Neural progenitor cell (in vitro differentiated cells): Measurements from ENCODE around the gene ZNRF1.
"Not testable (repeated sequence)": the region's sequence is repeated elsewhere in the genome, so short reads cannot be mapped to it uniquely, and the experiment has no call there.

Experiments used
- EZH2 ChIP-seq: fragments of 200-600 bp; sonication (generic); IDR thresholded peaks from 2 replicates; pipeline ENCODE4 v1.6.1; 2017; ENCODE audit warnings: antibody characterized with exemption, mild to moderate bottlenecking, moderate library complexity
- TF ChIP-seq, protein P1 (sequence below): fragments of 200-600 bp; sonication (generic); IDR thresholded peaks from 2 replicates; pipeline ENCODE4 v1.5.1; 2017; ENCODE audit warnings: antibody characterized with exemption, mild to moderate bottlenecking

- TF ChIP-seq, protein P1, sequence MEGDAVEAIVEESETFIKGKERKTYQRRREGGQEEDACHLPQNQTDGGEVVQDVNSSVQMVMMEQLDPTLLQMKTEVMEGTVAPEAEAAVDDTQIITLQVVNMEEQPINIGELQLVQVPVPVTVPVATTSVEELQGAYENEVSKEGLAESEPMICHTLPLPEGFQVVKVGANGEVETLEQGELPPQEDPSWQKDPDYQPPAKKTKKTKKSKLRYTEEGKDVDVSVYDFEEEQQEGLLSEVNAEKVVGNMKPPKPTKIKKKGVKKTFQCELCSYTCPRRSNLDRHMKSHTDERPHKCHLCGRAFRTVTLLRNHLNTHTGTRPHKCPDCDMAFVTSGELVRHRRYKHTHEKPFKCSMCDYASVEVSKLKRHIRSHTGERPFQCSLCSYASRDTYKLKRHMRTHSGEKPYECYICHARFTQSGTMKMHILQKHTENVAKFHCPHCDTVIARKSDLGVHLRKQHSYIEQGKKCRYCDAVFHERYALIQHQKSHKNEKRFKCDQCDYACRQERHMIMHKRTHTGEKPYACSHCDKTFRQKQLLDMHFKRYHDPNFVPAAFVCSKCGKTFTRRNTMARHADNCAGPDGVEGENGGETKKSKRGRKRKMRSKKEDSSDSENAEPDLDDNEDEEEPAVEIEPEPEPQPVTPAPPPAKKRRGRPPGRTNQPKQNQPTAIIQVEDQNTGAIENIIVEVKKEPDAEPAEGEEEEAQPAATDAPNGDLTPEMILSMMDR, result not testable (repeated sequence)
- not testable (repeated sequence) for TF ChIP-seq EZH2
Measured at GRCh38 chr16:75016451-75017081, 17.7 kb downstream of the ZNRF1 start.
